Sigmoid colon (tissue), 4 donors: Measurements from ENCODE around the gene NEK9.

ENCODE experiments used
- POLR2AphosphoS5 ChIP-seq, 4 donors: sonication (generic); formaldehyde crosslinking; IDR thresholded peaks; one replicate each; pipeline ENCODE4 v1.6.1; 2017; ENCODE audit warnings: antibody characterized with exemption in 4 of 4
- TF ChIP-seq, protein P1 (sequence below), 4 experiments: fragments of 450-650 bp in 3 of 4; fragments of 200-600 bp in 1 of 4; IDR thresholded peaks; one replicate each; pipeline ENCODE4 v1.5.1; 2016 to 2019; ENCODE audit warnings: antibody characterized with exemption in 4 of 4, mild to moderate bottlenecking in 3 of 4, moderate library complexity in 2 of 4

DNA sequence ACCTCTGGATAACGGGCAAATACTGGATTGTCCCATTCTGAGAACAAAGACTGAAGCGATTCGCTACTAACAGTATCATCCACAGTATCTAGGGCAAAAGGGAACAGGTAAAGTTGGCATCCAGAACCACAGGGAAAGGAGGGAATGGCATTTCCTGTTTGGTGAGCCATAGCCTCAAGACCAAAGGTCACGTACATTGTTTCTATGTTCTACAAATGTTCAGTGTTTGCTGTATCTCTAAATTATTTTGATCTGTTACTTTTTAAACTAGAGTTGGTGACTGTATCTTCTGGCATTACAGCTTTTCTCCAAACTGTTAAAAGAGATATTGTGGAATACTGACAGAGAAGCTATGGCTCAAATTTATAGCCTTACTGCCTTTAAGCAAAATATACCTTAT, 85.2 kb downstream of the NEK9 start:
- TF ChIP-seq, protein P1, sequence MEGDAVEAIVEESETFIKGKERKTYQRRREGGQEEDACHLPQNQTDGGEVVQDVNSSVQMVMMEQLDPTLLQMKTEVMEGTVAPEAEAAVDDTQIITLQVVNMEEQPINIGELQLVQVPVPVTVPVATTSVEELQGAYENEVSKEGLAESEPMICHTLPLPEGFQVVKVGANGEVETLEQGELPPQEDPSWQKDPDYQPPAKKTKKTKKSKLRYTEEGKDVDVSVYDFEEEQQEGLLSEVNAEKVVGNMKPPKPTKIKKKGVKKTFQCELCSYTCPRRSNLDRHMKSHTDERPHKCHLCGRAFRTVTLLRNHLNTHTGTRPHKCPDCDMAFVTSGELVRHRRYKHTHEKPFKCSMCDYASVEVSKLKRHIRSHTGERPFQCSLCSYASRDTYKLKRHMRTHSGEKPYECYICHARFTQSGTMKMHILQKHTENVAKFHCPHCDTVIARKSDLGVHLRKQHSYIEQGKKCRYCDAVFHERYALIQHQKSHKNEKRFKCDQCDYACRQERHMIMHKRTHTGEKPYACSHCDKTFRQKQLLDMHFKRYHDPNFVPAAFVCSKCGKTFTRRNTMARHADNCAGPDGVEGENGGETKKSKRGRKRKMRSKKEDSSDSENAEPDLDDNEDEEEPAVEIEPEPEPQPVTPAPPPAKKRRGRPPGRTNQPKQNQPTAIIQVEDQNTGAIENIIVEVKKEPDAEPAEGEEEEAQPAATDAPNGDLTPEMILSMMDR (IDR thresholded peaks at IDR 0.05), result no peak
- no peak for TF ChIP-seq POLR2AphosphoS5 (IDR thresholded peaks at IDR 0.05)
